OCI-LY1 (cell line): ENCODE measurements around the gene TXNDC16.

Experiments
- CTCF ChIP-seq: fragments of 200-600 bp; sonication (generic), shearing (Covaris generic); IDR thresholded peaks from 2 replicates; pipeline ENCODE4 v1.5.1; 2017; ENCODE audit warnings: mild to moderate bottlenecking, antibody characterized with exemption, low read length, moderate library complexity, mixed read lengths
- EZH2 ChIP-seq: fragments of 200-600 bp; sonication (generic), shearing (Covaris generic); IDR thresholded peaks from 2 replicates; pipeline ENCODE4 v1.8.0; 2017; ENCODE audit warnings: borderline replicate concordance, mixed run types, mild to moderate bottlenecking, antibody characterized with exemption, low read length, moderate library complexity, mixed read lengths

- TF ChIP-seq CTCF: no peak
- TF ChIP-seq EZH2: no peak
Measured at GRCh38 chr14:52447236-52447635, 105.1 kb downstream of the TXNDC16 start.
